Loucy (cell line): ENCODE data around the gene SGMS1.
"Not testable (repeated sequence)": the region's sequence is repeated elsewhere in the genome, so short reads cannot be mapped to it uniquely, and the experiment has no call there.

Experiments used
- EZH2phosphoT487 ChIP-seq: fragments of 200-600 bp; IDR thresholded peaks from 2 replicates; pipeline ENCODE4 v1.6.1; 2018; ENCODE audit warnings: antibody characterized with exemption, mild to moderate bottlenecking, moderate library complexity, borderline replicate concordance
- TF ChIP-seq, protein P1 (sequence below): fragments of 200-600 bp; sonication (generic); conservative IDR thresholded peaks from 2 replicates; pipeline ENCODE4 v1.5.1; 2014; ENCODE audit warnings: mild to moderate bottlenecking, antibody characterized with exemption, low read length

DNA sequence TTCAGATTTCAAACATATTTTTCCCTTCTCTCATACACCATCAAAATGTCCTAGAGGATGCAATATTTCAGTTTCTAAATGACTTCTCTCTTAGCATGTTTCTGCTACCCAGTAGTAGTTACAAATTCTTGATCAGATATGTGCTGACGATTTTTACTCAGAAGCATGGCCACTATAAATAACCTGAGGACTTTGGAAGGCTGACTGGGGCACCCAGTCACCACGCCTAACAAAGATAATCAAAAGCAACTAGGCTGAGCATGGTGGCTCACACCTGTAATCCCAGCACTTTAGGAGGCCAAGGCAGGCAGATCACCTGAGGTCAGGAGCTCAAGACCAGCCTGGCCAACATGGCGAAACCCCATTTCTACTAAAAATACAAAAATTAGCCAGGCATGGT, 259.0 kb downstream of the SGMS1 start:
- TF ChIP-seq, protein P1, sequence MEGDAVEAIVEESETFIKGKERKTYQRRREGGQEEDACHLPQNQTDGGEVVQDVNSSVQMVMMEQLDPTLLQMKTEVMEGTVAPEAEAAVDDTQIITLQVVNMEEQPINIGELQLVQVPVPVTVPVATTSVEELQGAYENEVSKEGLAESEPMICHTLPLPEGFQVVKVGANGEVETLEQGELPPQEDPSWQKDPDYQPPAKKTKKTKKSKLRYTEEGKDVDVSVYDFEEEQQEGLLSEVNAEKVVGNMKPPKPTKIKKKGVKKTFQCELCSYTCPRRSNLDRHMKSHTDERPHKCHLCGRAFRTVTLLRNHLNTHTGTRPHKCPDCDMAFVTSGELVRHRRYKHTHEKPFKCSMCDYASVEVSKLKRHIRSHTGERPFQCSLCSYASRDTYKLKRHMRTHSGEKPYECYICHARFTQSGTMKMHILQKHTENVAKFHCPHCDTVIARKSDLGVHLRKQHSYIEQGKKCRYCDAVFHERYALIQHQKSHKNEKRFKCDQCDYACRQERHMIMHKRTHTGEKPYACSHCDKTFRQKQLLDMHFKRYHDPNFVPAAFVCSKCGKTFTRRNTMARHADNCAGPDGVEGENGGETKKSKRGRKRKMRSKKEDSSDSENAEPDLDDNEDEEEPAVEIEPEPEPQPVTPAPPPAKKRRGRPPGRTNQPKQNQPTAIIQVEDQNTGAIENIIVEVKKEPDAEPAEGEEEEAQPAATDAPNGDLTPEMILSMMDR, result not testable (repeated sequence)
- not testable (repeated sequence) for TF ChIP-seq EZH2phosphoT487
